K562 (cell line): ENCODE results near the gene STX1B.

Source experiments
- CREM ChIP-seq: IDR thresholded peaks from 2 replicates; pipeline ENCODE4 v1.6.1; 2014; ENCODE audit warnings: antibody characterized with exemption, low read depth
- HIVEP1 ChIP-seq: fragments of 250-450 bp; sonication (Bioruptor Pico); IDR thresholded peaks from 2 replicates; pipeline ENCODE4 v1.4.0; 2020; ENCODE audit warnings: mild to moderate bottlenecking
- MEF2A ChIP-seq: IDR thresholded peaks from 2 replicates; pipeline ENCODE4 v1.6.1; 2011; ENCODE audit warnings: low read depth, mild to moderate bottlenecking, low read length, moderate library complexity; ENCODE audit not compliant: control insufficient read depth
- MTF1 ChIP-seq: fragments of 250-450 bp; sonication (Bioruptor Pico); IDR thresholded peaks from 2 replicates; pipeline ENCODE4 v1.9.0; 2021; ENCODE audit warnings: moderate library complexity, mild to moderate bottlenecking, inconsistent platforms, borderline replicate concordance
- MXI1 ChIP-seq: IDR thresholded peaks from 2 replicates; pipeline ENCODE4 v1.6.1; 2011; ENCODE audit warnings: low read depth, mild to moderate bottlenecking, improper control_type of control experiment, low read length
- POLR2A ChIP-seq: fragments of 450-650 bp; conservative IDR thresholded peaks from 2 replicates; pipeline ENCODE4 v1.6.1; 2016
- POLR2AphosphoS5 ChIP-seq: IDR thresholded peaks from 2 replicates; pipeline ENCODE4 v1.6.1; 2011; ENCODE audit warnings: mild to moderate bottlenecking, low read depth, low read length, moderate library complexity; ENCODE audit not compliant: control insufficient read depth, insufficient read depth
- SNRNP70 ChIP-seq: fragments of 200-400 bp; formaldehyde crosslinking; optimal IDR thresholded peaks from 2 replicates; pipeline ENCODE3; 2017; ENCODE audit warnings: low read depth, low read length
- SP1 ChIP-seq: sonication (generic); formaldehyde crosslinking; IDR thresholded peaks from 2 replicates; pipeline ENCODE4 v1.8.1; 2022; ENCODE audit warnings: mild to moderate bottlenecking, missing genetic modification reagents
- ZNF24 ChIP-seq: fragments of 450-650 bp; IDR thresholded peaks from 2 replicates; pipeline ENCODE4 v1.6.1; 2016
- TF ChIP-seq, protein P1 (sequence below): fragments of 250-450 bp; sonication (Bioruptor Pico); IDR thresholded peaks from 2 replicates; pipeline ENCODE4 v1.9.0; 2021; ENCODE audit warnings: mild to moderate bottlenecking
- TF ChIP-seq, protein P2 (sequence below): sonication (generic); formaldehyde crosslinking; IDR thresholded peaks from 2 replicates; pipeline ENCODE4 v1.8.1; 2023; ENCODE audit warnings: missing genetic modification reagents, mild to moderate bottlenecking, borderline replicate concordance
- TF ChIP-seq, protein P3 (sequence below), 3 experiments: IDR thresholded peaks in 2 of 3; conservative IDR thresholded peaks in 1 of 3; 2 replicates each; pipeline ENCODE4 v1.5.1; 2011 to 2012; ENCODE audit warnings: low read length in 3 of 3, mild to moderate bottlenecking in 3 of 3, control low read depth in 2 of 3, improper control_type of control experiment in 1 of 3, inconsistent platforms in 1 of 3, low read depth in 1 of 3, mixed read lengths in 1 of 3, moderate library complexity in 1 of 3; ENCODE audit not compliant: insufficient read depth in 2 of 3
- TF ChIP-seq, protein P4 (sequence below): fragments of 250-450 bp; sonication (Bioruptor Pico); IDR thresholded peaks from 2 replicates; pipeline ENCODE4 v1.8.0; 2021; ENCODE audit warnings: moderate library complexity, mild to moderate bottlenecking, inconsistent platforms

DNA sequence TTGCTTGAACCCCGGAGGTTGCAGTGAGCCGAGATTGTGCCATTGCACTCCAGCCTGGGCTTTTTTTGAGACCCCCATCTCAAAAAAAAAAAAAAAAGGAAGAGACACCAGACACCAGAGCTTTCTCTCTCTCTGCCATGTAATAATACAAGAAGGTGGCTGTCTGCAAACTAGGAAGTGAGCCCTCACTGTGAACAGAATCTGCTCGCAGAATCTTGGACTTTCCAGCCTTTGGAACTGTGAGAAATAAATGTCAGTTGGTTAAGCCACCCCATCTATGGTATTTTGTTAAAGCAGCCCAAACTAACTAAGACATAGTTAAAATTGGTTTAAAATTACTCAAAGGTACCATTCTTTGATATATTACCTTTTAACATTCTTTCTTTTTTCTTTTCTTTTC is 10.1 kb upstream of the STX1B start:
- TF ChIP-seq SP1 (no peak), CREM (no peak), HIVEP1 (CRISPR knock-in tag) (no peak), POLR2AphosphoS5 (no peak), MXI1 (no peak), MTF1 (CRISPR knock-in tag) (no peak), POLR2A (no peak), ZNF24 (no peak), SNRNP70 (no peak), MEF2A (no peak)
- TF ChIP-seq, protein P1, sequence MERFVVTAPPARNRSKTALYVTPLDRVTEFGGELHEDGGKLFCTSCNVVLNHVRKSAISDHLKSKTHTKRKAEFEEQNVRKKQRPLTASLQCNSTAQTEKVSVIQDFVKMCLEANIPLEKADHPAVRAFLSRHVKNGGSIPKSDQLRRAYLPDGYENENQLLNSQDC (CRISPR knock-in tag) = no peak
- TF ChIP-seq, protein P2, sequence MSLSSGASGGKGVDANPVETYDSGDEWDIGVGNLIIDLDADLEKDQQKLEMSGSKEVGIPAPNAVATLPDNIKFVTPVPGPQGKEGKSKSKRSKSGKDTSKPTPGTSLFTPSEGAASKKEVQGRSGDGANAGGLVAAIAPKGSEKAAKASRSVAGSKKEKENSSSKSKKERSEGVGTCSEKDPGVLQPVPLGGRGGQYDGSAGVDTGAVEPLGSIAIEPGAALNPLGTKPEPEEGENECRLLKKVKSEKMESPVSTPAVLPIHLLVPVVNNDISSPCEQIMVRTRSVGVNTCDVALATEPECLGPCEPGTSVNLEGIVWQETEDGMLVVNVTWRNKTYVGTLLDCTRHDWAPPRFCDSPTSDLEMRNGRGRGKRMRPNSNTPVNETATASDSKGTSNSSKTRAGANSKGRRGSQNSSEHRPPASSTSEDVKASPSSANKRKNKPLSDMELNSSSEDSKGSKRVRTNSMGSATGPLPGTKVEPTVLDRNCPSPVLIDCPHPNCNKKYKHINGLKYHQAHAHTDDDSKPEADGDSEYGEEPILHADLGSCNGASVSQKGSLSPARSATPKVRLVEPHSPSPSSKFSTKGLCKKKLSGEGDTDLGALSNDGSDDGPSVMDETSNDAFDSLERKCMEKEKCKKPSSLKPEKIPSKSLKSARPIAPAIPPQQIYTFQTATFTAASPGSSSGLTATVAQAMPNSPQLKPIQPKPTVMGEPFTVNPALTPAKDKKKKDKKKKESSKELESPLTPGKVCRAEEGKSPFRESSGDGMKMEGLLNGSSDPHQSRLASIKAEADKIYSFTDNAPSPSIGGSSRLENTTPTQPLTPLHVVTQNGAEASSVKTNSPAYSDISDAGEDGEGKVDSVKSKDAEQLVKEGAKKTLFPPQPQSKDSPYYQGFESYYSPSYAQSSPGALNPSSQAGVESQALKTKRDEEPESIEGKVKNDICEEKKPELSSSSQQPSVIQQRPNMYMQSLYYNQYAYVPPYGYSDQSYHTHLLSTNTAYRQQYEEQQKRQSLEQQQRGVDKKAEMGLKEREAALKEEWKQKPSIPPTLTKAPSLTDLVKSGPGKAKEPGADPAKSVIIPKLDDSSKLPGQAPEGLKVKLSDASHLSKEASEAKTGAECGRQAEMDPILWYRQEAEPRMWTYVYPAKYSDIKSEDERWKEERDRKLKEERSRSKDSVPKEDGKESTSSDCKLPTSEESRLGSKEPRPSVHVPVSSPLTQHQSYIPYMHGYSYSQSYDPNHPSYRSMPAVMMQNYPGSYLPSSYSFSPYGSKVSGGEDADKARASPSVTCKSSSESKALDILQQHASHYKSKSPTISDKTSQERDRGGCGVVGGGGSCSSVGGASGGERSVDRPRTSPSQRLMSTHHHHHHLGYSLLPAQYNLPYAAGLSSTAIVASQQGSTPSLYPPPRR = no peak
- TF ChIP-seq, protein P3, sequence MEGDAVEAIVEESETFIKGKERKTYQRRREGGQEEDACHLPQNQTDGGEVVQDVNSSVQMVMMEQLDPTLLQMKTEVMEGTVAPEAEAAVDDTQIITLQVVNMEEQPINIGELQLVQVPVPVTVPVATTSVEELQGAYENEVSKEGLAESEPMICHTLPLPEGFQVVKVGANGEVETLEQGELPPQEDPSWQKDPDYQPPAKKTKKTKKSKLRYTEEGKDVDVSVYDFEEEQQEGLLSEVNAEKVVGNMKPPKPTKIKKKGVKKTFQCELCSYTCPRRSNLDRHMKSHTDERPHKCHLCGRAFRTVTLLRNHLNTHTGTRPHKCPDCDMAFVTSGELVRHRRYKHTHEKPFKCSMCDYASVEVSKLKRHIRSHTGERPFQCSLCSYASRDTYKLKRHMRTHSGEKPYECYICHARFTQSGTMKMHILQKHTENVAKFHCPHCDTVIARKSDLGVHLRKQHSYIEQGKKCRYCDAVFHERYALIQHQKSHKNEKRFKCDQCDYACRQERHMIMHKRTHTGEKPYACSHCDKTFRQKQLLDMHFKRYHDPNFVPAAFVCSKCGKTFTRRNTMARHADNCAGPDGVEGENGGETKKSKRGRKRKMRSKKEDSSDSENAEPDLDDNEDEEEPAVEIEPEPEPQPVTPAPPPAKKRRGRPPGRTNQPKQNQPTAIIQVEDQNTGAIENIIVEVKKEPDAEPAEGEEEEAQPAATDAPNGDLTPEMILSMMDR (IDR thresholded peaks at IDR 0.05 in 2 of 3, conservative IDR thresholded peaks at IDR 0.05 in 1 of 3; ENCODE audit: insufficient read depth in 2 of 3, low read depth in 1 of 3, low read length in 3 of 3) = no peak
- TF ChIP-seq, protein P4, sequence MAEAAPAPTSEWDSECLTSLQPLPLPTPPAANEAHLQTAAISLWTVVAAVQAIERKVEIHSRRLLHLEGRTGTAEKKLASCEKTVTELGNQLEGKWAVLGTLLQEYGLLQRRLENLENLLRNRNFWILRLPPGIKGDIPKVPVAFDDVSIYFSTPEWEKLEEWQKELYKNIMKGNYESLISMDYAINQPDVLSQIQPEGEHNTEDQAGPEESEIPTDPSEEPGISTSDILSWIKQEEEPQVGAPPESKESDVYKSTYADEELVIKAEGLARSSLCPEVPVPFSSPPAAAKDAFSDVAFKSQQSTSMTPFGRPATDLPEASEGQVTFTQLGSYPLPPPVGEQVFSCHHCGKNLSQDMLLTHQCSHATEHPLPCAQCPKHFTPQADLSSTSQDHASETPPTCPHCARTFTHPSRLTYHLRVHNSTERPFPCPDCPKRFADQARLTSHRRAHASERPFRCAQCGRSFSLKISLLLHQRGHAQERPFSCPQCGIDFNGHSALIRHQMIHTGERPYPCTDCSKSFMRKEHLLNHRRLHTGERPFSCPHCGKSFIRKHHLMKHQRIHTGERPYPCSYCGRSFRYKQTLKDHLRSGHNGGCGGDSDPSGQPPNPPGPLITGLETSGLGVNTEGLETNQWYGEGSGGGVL (CRISPR knock-in tag) = no peak
